Measurements from ENCODE around the gene TUBGCP6.

- TF ChIP-seq SMC3 (IDR thresholded peaks at IDR 0.05; ENCODE audit: borderline replicate concordance, low read length): no peak
- TF ChIP-seq CTCF (IDR thresholded peaks at IDR 0.05 in 2 of 3, conservative IDR thresholded peaks at IDR 0.05 in 1 of 3; ENCODE audit: control insufficient read depth in 2 of 3, extremely low read depth in 1 of 3, insufficient read depth in 1 of 3, low read depth in 3 of 3, low read length in 3 of 3): no peak
- TF ChIP-seq SUPT20H (IDR thresholded peaks at IDR 0.05; ENCODE audit: borderline replicate concordance, control insufficient read depth, low read depth, low read length): no peak
- TF ChIP-seq USF2 (IDR thresholded peaks at IDR 0.05; ENCODE audit: borderline replicate concordance, low read depth, low read length): no peak
- no peak for TF ChIP-seq SMAD1 (IDR thresholded peaks at IDR 0.05; ENCODE audit: low read depth, partially characterized antibody)
- no peak for TF ChIP-seq E2F8 (IDR thresholded peaks at IDR 0.05; ENCODE audit: low read depth, partially characterized antibody)
- TF ChIP-seq SMARCA5 (IDR thresholded peaks at IDR 0.05): no peak
- no peak for TF ChIP-seq SREBF1 (IDR thresholded peaks at IDR 0.05; ENCODE audit: low read length)
Observed at GRCh38 chr22:50205781-50206569, 38.8 kb downstream of the TUBGCP6 start.
